HepG2 (cell line): ENCODE results near the gene LITAFD. TPM values are rescaled to one million over a fixed set of nuclear protein-coding genes. Genes with fewer than 3 reads are reported as not detected.

Experiments
- CEBPB ChIP-seq: IDR thresholded peaks from 2 replicates; pipeline ENCODE4 v1.6.1; 2011; ENCODE audit warnings: low read depth, low read length, improper control_type of control experiment, borderline replicate concordance
- CREM ChIP-seq, 2 experiments: sonication (generic) in 1 of 2; formaldehyde crosslinking in 1 of 2; IDR thresholded peaks; 2 replicates each; pipeline versions ENCODE4 v1.4.0 to v1.6.1; 2016 to 2020; ENCODE audit warnings: antibody characterized with exemption in 1 of 2, mild to moderate bottlenecking in 1 of 2, missing genetic modification reagents in 1 of 2
- GATA4 ChIP-seq: sonication (generic); IDR thresholded peaks from 2 replicates; pipeline ENCODE4 v1.6.1; 2016; ENCODE audit warnings: antibody characterized with exemption, low read depth, borderline replicate concordance
- HCFC1 ChIP-seq: fragments of 150-350 bp; IDR thresholded peaks from 2 replicates; pipeline ENCODE4 v1.6.1; 2014; ENCODE audit warnings: low read depth, low read length
- HIVEP1 ChIP-seq: sonication (generic); formaldehyde crosslinking; IDR thresholded peaks from 2 replicates; pipeline ENCODE4 v1.4.0; 2020; ENCODE audit warnings: mild to moderate bottlenecking, missing genetic modification reagents
- IKZF1 ChIP-seq: fragments of 450-650 bp; IDR thresholded peaks from 2 replicates; pipeline ENCODE4 v1.7.1; 2016
- KDM6A ChIP-seq: IDR thresholded peaks from 2 replicates; pipeline ENCODE4 v1.6.1; 2016; ENCODE audit warnings: low read depth
- LRRFIP1 ChIP-seq: sonication (generic); formaldehyde crosslinking; conservative IDR thresholded peaks from 2 replicates; pipeline ENCODE4 v1.4.0; 2020; ENCODE audit warnings: missing genetic modification reagents
- MED8 ChIP-seq: sonication (generic); formaldehyde crosslinking; IDR thresholded peaks from 2 replicates; pipeline ENCODE4 v1.8.1; 2023; ENCODE audit warnings: mild to moderate bottlenecking, missing genetic modification reagents; ENCODE audit not compliant: insufficient replicate concordance
- PITX1 ChIP-seq: sonication (generic); formaldehyde crosslinking; IDR thresholded peaks from 2 replicates; pipeline ENCODE4 v1.5.1; 2020; ENCODE audit warnings: mild to moderate bottlenecking, missing genetic modification reagents
- REPIN1 ChIP-seq: sonication (generic); formaldehyde crosslinking; IDR thresholded peaks from 2 replicates; pipeline ENCODE4 v1.8.0; 2022; ENCODE audit warnings: missing genetic modification reagents, low read depth, mild to moderate bottlenecking, borderline replicate concordance
- SOX6 ChIP-seq, 2 experiments: fragments of 450-650 bp in 1 of 2; sonication (generic) in 1 of 2; formaldehyde crosslinking in 1 of 2; IDR thresholded peaks; 2 replicates each; pipeline versions ENCODE4 v1.4.0 to v1.6.1; 2017 to 2020; ENCODE audit warnings: antibody characterized with exemption in 1 of 2, mild to moderate bottlenecking in 1 of 2, missing genetic modification reagents in 1 of 2
- USF2 ChIP-seq, 2 experiments: sonication (generic) in 1 of 2; formaldehyde crosslinking in 1 of 2; IDR thresholded peaks; 2 replicates each; pipeline versions ENCODE4 v1.5.1 to v1.6.1; 2011 to 2020; ENCODE audit warnings: borderline replicate concordance in 1 of 2, low read depth in 1 of 2, low read length in 1 of 2, mild to moderate bottlenecking in 1 of 2, missing genetic modification reagents in 1 of 2, moderate library complexity in 1 of 2
- ZNF451 ChIP-seq: sonication (generic); formaldehyde crosslinking; IDR thresholded peaks from 2 replicates; pipeline ENCODE4 v1.5.0; 2020; ENCODE audit warnings: mild to moderate bottlenecking, missing genetic modification reagents
- ZNF552 ChIP-seq: sonication (generic); formaldehyde crosslinking; IDR thresholded peaks from 2 replicates; pipeline ENCODE4 v1.9.0; 2022; ENCODE audit warnings: missing genetic modification reagents, mild to moderate bottlenecking, borderline replicate concordance
- ZNF614 ChIP-seq: IDR thresholded peaks from 2 replicates; pipeline ENCODE4 v1.6.1; 2018; ENCODE audit warnings: missing biosample characterization, missing genetic modification reagents, inconsistent platforms, borderline replicate concordance
- ZNF776 ChIP-seq: sonication (generic); formaldehyde crosslinking; IDR thresholded peaks from 2 replicates; pipeline ENCODE4 v1.4.0; 2020; ENCODE audit warnings: mild to moderate bottlenecking, missing genetic modification reagents
- polyA plus RNA-seq, 8 experiments: library from polyadenylated mRNA; depleted of rRNA in 3 of 8; stranded (reverse) in 7 of 8; unstranded in 1 of 8; fragments of >200 nt; fragmentation: Illumina TruSeq in 4 of 8; extraction: Trizol in 4 of 8; gene quantifications; 2 replicates each; pipeline versions ENCODE4 v1.2.1 to v1.2.3, GENCODE V29; 2011 to 2016; ENCODE audit warnings: low read depth in 4 of 8, missing spikeins in 1 of 8, mixed read lengths in 1 of 8; ENCODE audit not compliant: insufficient read depth in 1 of 8
- total RNA-seq, 5 experiments: library from RNA; depleted of rRNA; stranded (reverse); fragments of >200 nt; fragmentation: Illumina TruSeq; extraction: Trizol; gene quantifications; 2 replicates each; pipeline ENCODE4 v1.2.3, GENCODE V29; 2016; ENCODE audit warnings: low read depth in 1 of 5
- TF ChIP-seq, protein P1 (sequence below): IDR thresholded peaks from 2 replicates; pipeline ENCODE4 v1.6.1; 2018; ENCODE audit warnings: missing genetic modification reagents
- TF ChIP-seq, protein P2 (sequence below): sonication (generic); formaldehyde crosslinking; IDR thresholded peaks from 2 replicates; pipeline ENCODE4 v1.4.0; 2020; ENCODE audit warnings: missing genetic modification reagents, low read depth, mild to moderate bottlenecking, borderline replicate concordance

LITAFD gene
- total and polyA plus RNA-seq, 2 of the 13 experiments (the other 11 are each of a cell fraction or from before 2014, with no cell fraction given) = not detected

GRCh38 chr16:8863594-8864424, 18.3 kb upstream of the LITAFD start (continued):
- TF ChIP-seq LRRFIP1 (CRISPR knock-in tag) = no peak; the same call in 1 of the 2 replicates
- peak; percentile 93 for TF ChIP-seq ZNF776
- no peak for TF ChIP-seq SOX6 (IDR thresholded peaks at IDR 0.05)
- TF ChIP-seq SOX6 (CRISPR knock-in tag; IDR thresholded peaks at IDR 0.05) = peak; percentile 99
- peak; percentile 85 for TF ChIP-seq PITX1 (CRISPR knock-in tag)
- TF ChIP-seq MED8 = peak; percentile 95
- TF ChIP-seq ZNF614 = peak; percentile 87
- TF ChIP-seq ZNF451 (CRISPR knock-in tag) = peak; percentile 58; the same call in 1 of the 2 replicates
- TF ChIP-seq KDM6A (CRISPR knock-in tag) = peak; percentile 99
- TF ChIP-seq HIVEP1 = peak; percentile 95
- TF ChIP-seq ZNF552 (CRISPR knock-in tag) = no peak
- TF ChIP-seq HCFC1 = peak; percentile 4; the same call in 1 of the 2 replicates
- TF ChIP-seq, protein P1, sequence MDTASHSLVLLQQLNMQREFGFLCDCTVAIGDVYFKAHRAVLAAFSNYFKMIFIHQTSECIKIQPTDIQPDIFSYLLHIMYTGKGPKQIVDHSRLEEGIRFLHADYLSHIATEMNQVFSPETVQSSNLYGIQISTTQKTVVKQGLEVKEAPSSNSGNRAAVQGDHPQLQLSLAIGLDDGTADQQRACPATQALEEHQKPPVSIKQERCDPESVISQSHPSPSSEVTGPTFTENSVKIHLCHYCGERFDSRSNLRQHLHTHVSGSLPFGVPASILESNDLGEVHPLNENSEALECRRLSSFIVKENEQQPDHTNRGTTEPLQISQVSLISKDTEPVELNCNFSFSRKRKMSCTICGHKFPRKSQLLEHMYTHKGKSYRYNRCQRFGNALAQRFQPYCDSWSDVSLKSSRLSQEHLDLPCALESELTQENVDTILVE (CRISPR knock-in tag) = peak; percentile 91; the same call in 1 of the 2 replicates
- no peak for TF ChIP-seq USF2 (IDR thresholded peaks at IDR 0.05; ENCODE audit: low read depth, low read length)
- no peak; the same call in 1 of the 2 replicates for TF ChIP-seq USF2 (CRISPR knock-in tag; IDR thresholded peaks at IDR 0.05; ENCODE audit: borderline replicate concordance)
- TF ChIP-seq REPIN1 (CRISPR knock-in tag) = peak; percentile 98
- no peak for TF ChIP-seq IKZF1
- peak; percentile 89 for TF ChIP-seq CREM (IDR thresholded peaks at IDR 0.05)
- no peak for TF ChIP-seq CREM (CRISPR knock-in tag; IDR thresholded peaks at IDR 0.05)
- TF ChIP-seq, protein P2, sequence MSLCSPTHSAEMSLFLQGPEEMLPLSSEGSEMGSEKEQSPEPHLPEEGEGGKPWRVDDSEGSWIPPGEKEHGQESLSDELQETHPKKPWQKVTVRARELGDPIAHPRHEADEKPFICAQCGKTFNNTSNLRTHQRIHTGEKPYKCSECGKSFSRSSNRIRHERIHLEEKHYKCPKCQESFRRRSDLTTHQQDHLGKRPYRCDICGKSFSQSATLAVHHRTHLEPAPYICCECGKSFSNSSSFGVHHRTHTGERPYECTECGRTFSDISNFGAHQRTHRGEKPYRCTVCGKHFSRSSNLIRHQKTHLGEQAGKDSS (CRISPR knock-in tag) = peak; percentile 97
- TF ChIP-seq CEBPB = no peak; the same call in 1 of the 2 replicates
- TF ChIP-seq GATA4 = peak; percentile 83
